HEK293 (cell line): ENCODE results near the gene CREBBP.
A peak's percentile ranks its signal among the peaks of the same experiment; 100 is the strongest.

Experiments used
- CTCF ChIA-PET: fragments of 350-600 bp; formaldehyde crosslinking; extraction: SDS; loops from one replicate; lab custom pipeline; 2021; ENCODE audit warnings: antibody characterized with exemption; lab: Yijun Ruan, JAX
- POLR2A ChIA-PET: fragments of 300-600 bp; formaldehyde crosslinking; extraction: SDS; loops from one replicate; lab custom pipeline; 2020; ENCODE audit warnings: antibody characterized with exemption, inconsistent platforms; lab: Yijun Ruan, JAX
- H3K27ac ChIP-seq: fragments of 200-500 bp; sonication (Bioruptor generic); 2 replicates; pipeline ENCODE4 v1.5.1; 2014; ENCODE audit warnings: low read depth, low read length, control low read depth, inconsistent platforms; ENCODE audit errors: extremely low read depth
- H3K36me3 ChIP-seq, 2 experiments: fragments of 200-500 bp in 1 of 2; sonication (Bioruptor generic) in 1 of 2; 1 replicate in 1 of 2; 2 replicates in 1 of 2; pipeline ENCODE4 v1.5.1; 2014 to 2017; ENCODE audit warnings: inconsistent platforms in 2 of 2, low read length in 2 of 2; ENCODE audit not compliant: control insufficient read depth in 2 of 2, insufficient read depth in 1 of 2
- H3K4me1 ChIP-seq: fragments of 200-500 bp; sonication (Bioruptor generic); 2 replicates; pipeline ENCODE4 v1.5.1; 2014; ENCODE audit warnings: mild to moderate bottlenecking, low read length, inconsistent platforms; ENCODE audit not compliant: control insufficient read depth, insufficient read depth
- H3K4me3 ChIP-seq: 2 replicates; pipeline ENCODE4 v1.5.1; 2011; ENCODE audit warnings: low read depth, mild to moderate bottlenecking, control low read depth, low read length, moderate library complexity
- H3K9me3 ChIP-seq: fragments of 200-500 bp; sonication (Bioruptor generic); 2 replicates; pipeline ENCODE4 v1.5.1; 2014; ENCODE audit warnings: low read depth, low read length, inconsistent platforms; ENCODE audit not compliant: control insufficient read depth, insufficient read depth
- ATF2 ChIP-seq: fragments of 450-650 bp; formaldehyde crosslinking; IDR thresholded peaks from 2 replicates; pipeline ENCODE4 v1.5.1; 2016; ENCODE audit warnings: missing biosample characterization, missing genetic modification characterization, low read depth
- CTCF ChIP-seq: fragments of 450-650 bp; formaldehyde crosslinking; IDR thresholded peaks from 2 replicates; pipeline ENCODE4 v1.5.1; 2016; ENCODE audit warnings: missing biosample characterization, missing genetic modification characterization
- FEZF1 ChIP-seq: fragments of 450-650 bp; formaldehyde crosslinking; IDR thresholded peaks from 2 replicates; pipeline ENCODE4 v1.5.1; 2016; ENCODE audit warnings: missing biosample characterization, missing genetic modification characterization
- GLI2 ChIP-seq: fragments of 450-650 bp; formaldehyde crosslinking; IDR thresholded peaks from 2 replicates; pipeline ENCODE4; 2017; ENCODE audit warnings: missing biosample characterization, missing genetic modification characterization, low read depth, borderline replicate concordance
- HOXC10 ChIP-seq: sonication (generic); formaldehyde crosslinking; IDR thresholded peaks from 2 replicates; pipeline ENCODE4 v1.8.1; 2023; ENCODE audit warnings: mild to moderate bottlenecking, missing genetic modification reagents
- IKZF3 ChIP-seq: fragments of 450-650 bp; IDR thresholded peaks from 2 replicates; pipeline ENCODE4 v1.5.0; 2018; ENCODE audit warnings: missing biosample characterization, mild to moderate bottlenecking, missing genetic modification characterization, moderate library complexity
- KLF10 ChIP-seq: fragments of 450-650 bp; IDR thresholded peaks from 2 replicates; pipeline ENCODE4 v1.5.1; 2018; ENCODE audit warnings: missing biosample characterization, mild to moderate bottlenecking, missing genetic modification characterization
- OSR2 ChIP-seq: fragments of 450-650 bp; formaldehyde crosslinking; IDR thresholded peaks from 2 replicates; pipeline ENCODE4 v1.5.1; 2016; ENCODE audit warnings: missing biosample characterization, missing genetic modification characterization
- RBAK ChIP-seq: fragments of 450-650 bp; formaldehyde crosslinking; IDR thresholded peaks from 2 replicates; pipeline ENCODE4 v1.5.1; 2016; ENCODE audit warnings: missing biosample characterization, missing genetic modification characterization
- ZBTB17 ChIP-seq: fragments of 450-650 bp; formaldehyde crosslinking; IDR thresholded peaks from 2 replicates; pipeline ENCODE4 v1.5.1; 2016; ENCODE audit warnings: missing biosample characterization, missing genetic modification characterization
- ZBTB20 ChIP-seq: fragments of 450-650 bp; formaldehyde crosslinking; IDR thresholded peaks from 2 replicates; pipeline ENCODE4 v1.5.1; 2016; ENCODE audit warnings: missing biosample characterization, missing genetic modification characterization
- ZBTB6 ChIP-seq: fragments of 450-650 bp; formaldehyde crosslinking; IDR thresholded peaks from 2 replicates; pipeline ENCODE4 v1.5.1; 2017; ENCODE audit warnings: missing biosample characterization, missing genetic modification characterization
- ZFHX2 ChIP-seq: fragments of 450-650 bp; formaldehyde crosslinking; conservative IDR thresholded peaks from 2 replicates; pipeline ENCODE4 v1.5.1; 2016; ENCODE audit warnings: missing biosample characterization, missing genetic modification characterization
- ZFP69B ChIP-seq: fragments of 450-650 bp; formaldehyde crosslinking; IDR thresholded peaks from 2 replicates; pipeline ENCODE4 v1.5.1; 2016; ENCODE audit warnings: missing biosample characterization, missing genetic modification characterization
- ZNF132 ChIP-seq: fragments of 450-650 bp; formaldehyde crosslinking; IDR thresholded peaks from 2 replicates; pipeline ENCODE4 v1.5.1; 2017; ENCODE audit warnings: missing biosample characterization, missing genetic modification characterization, borderline replicate concordance
- ZNF169 ChIP-seq: fragments of 450-650 bp; formaldehyde crosslinking; IDR thresholded peaks from 2 replicates; pipeline ENCODE4 v1.5.1; 2016; ENCODE audit warnings: missing biosample characterization, missing genetic modification characterization
- ZNF175 ChIP-seq: fragments of 450-650 bp; formaldehyde crosslinking; IDR thresholded peaks from 2 replicates; pipeline ENCODE4 v1.5.1; 2016; ENCODE audit warnings: missing biosample characterization, missing genetic modification characterization
- ZNF2 ChIP-seq: fragments of 450-650 bp; formaldehyde crosslinking; IDR thresholded peaks from 2 replicates; pipeline ENCODE4 v1.5.1; 2016; ENCODE audit warnings: missing biosample characterization, missing genetic modification characterization
- ZNF223 ChIP-seq: fragments of 450-650 bp; formaldehyde crosslinking; IDR thresholded peaks from 2 replicates; pipeline ENCODE4 v1.5.1; 2016; ENCODE audit warnings: missing biosample characterization, missing genetic modification characterization
- ZNF350 ChIP-seq: fragments of 450-650 bp; formaldehyde crosslinking; IDR thresholded peaks from 2 replicates; pipeline ENCODE4 v1.5.0; 2017; ENCODE audit warnings: missing biosample characterization, mild to moderate bottlenecking, missing genetic modification characterization
- ZNF366 ChIP-seq: fragments of 450-650 bp; formaldehyde crosslinking; conservative IDR thresholded peaks from 2 replicates; pipeline ENCODE4 v1.5.1; 2016; ENCODE audit warnings: missing biosample characterization, missing genetic modification characterization
- ZNF596 ChIP-seq: fragments of 450-650 bp; IDR thresholded peaks from 2 replicates; pipeline ENCODE4 v1.5.0; 2018; ENCODE audit warnings: missing biosample characterization, mild to moderate bottlenecking, missing genetic modification characterization, moderate library complexity
- ZNF610 ChIP-seq: fragments of 450-650 bp; formaldehyde crosslinking; IDR thresholded peaks from 2 replicates; pipeline ENCODE4 v1.5.1; 2016; ENCODE audit warnings: missing biosample characterization, missing genetic modification characterization, borderline replicate concordance
- ZNF660 ChIP-seq: fragments of 450-650 bp; IDR thresholded peaks from 2 replicates; pipeline ENCODE4 v1.5.1; 2018; ENCODE audit warnings: missing biosample characterization, mild to moderate bottlenecking, missing genetic modification characterization
- ZNF677 ChIP-seq: fragments of 450-650 bp; IDR thresholded peaks from 2 replicates; pipeline ENCODE4 v1.5.0; 2018; ENCODE audit warnings: missing biosample characterization, mild to moderate bottlenecking, missing genetic modification characterization, moderate library complexity
- ZNF768 ChIP-seq: fragments of 450-650 bp; formaldehyde crosslinking; IDR thresholded peaks from 2 replicates; pipeline ENCODE4 v1.5.1; 2018; ENCODE audit warnings: missing biosample characterization, mild to moderate bottlenecking, missing genetic modification characterization
- ZSCAN16 ChIP-seq: fragments of 450-650 bp; formaldehyde crosslinking; IDR thresholded peaks from 2 replicates; pipeline ENCODE4 v1.5.1; 2016; ENCODE audit warnings: missing biosample characterization, missing genetic modification characterization
- TF ChIP-seq, protein P1 (sequence below): fragments of 450-650 bp; formaldehyde crosslinking; IDR thresholded peaks from 2 replicates; pipeline ENCODE4 v1.5.1; 2016; ENCODE audit warnings: missing biosample characterization, missing genetic modification characterization
- TF ChIP-seq, protein P2 (sequence below): fragments of 450-650 bp; formaldehyde crosslinking; IDR thresholded peaks from 2 replicates; pipeline ENCODE4 v1.5.1; 2016; ENCODE audit warnings: missing biosample characterization, missing genetic modification characterization

CREBBP gene

GRCh38 chr16:3841729-3842508 lies 38.6 kb downstream of the CREBBP start:
- peaks cover 47% of the 10 kb centered on the region for H3K4me1 ChIP-seq
- TF ChIP-seq ZNF660 (tag by site-specific recombination), result no peak
- TF ChIP-seq CTCF (tag by site-specific recombination), result no peak
- no peak for TF ChIP-seq ZBTB6
- TF ChIP-seq ZNF169 (tag by site-specific recombination), result no peak
- TF ChIP-seq FEZF1 (tag by site-specific recombination), result no peak
- TF ChIP-seq RBAK (tag by site-specific recombination), result no peak
- no peak for TF ChIP-seq ZBTB20 (tag by site-specific recombination)
- TF ChIP-seq ZNF610, result no peak
- TF ChIP-seq ZSCAN16 (tag by site-specific recombination), result no peak
- TF ChIP-seq GLI2 (tag by site-specific recombination), result no peak
- no peak for TF ChIP-seq ZNF366 (tag by site-specific recombination)
- no peak for TF ChIP-seq ZFHX2
- no peak for TF ChIP-seq ZNF350

GRCh38 chr16:3839402-3840184 lies 40.9 kb downstream of the CREBBP start:
- peaks cover 36% of the 10 kb centered on the region for H3K4me1 ChIP-seq
- ChIA-PET POLR2A (no interaction called here), CTCF (no interaction called here)
- H3K27ac ChIP-seq, result no peak overlapping the region
- no peak overlapping the region for H3K4me3 ChIP-seq
- H3K36me3 ChIP-seq, result no peaks in the 10 kb centered on the region
- H3K9me3 ChIP-seq, result no peaks in the 10 kb centered on the region
- TF ChIP-seq ZNF768, result no peak
- TF ChIP-seq ZNF223 (tag by site-specific recombination), result no peak
- TF ChIP-seq ZFP69B (tag by site-specific recombination), result no peak
- TF ChIP-seq HOXC10 (CRISPR knock-in tag), result no peak
- TF ChIP-seq ZNF596 (tag by site-specific recombination), result no peak
- TF ChIP-seq, protein P1, sequence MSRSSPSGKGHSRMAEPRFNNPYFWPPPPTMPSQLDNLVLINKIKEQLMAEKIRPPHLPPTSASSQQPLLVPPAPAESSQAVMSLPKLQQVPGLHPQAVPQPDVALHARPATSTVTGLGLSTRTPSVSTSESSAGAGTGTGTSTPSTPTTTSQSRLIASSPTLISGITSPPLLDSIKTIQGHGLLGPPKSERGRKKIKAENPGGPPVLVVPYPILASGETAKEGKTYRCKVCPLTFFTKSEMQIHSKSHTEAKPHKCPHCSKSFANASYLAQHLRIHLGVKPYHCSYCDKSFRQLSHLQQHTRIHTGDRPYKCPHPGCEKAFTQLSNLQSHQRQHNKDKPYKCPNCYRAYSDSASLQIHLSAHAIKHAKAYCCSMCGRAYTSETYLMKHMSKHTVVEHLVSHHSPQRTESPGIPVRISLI, result peak; percentile 69
- TF ChIP-seq ZNF132 (tag by site-specific recombination), result no peak
- TF ChIP-seq, protein P2, sequence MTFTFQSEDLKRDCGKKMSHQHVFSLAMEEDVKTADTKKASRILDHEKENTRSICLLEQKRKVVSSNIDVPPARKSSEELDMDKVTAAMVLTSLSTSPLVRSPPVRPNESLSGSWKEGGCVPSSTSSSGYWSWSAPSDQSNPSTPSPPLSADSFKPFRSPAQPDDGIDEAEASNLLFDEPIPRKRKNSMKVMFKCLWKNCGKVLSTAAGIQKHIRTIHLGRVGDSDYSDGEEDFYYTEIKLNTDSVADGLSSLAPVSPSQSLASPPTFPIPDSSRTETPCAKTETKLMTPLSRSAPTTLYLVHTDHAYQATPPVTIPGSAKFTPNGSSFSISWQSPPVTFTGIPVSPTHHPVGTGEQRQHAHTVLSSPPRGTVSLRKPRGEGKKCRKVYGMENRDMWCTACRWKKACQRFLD (tag by site-specific recombination), result no peak
- peak; percentile 68; the same call in 1 of the 2 replicates for TF ChIP-seq OSR2 (tag by site-specific recombination)
- no peak for TF ChIP-seq ATF2 (tag by site-specific recombination)
- TF ChIP-seq ZNF677 (tag by site-specific recombination), result no peak
- TF ChIP-seq IKZF3 (tag by site-specific recombination), result 0 out of 2 replicates have a peak, but pooled peaks have one; percentile 40
- TF ChIP-seq ZNF175 (tag by site-specific recombination), result no peak
- peak; percentile 76 for TF ChIP-seq ZNF366 (tag by site-specific recombination)
- no peak for TF ChIP-seq ZNF610
- TF ChIP-seq ZBTB17 (tag by site-specific recombination), result 0 out of 2 replicates have a peak, but pooled peaks have one; percentile 19
- TF ChIP-seq ZNF2 (tag by site-specific recombination), result no peak
- no peak for TF ChIP-seq KLF10

More at GRCh38 chr16:3841729-3842508, 38.6 kb downstream of the CREBBP start:
- no peak overlapping the region for H3K4me3 ChIP-seq
- ChIA-PET POLR2A (no interaction called here), CTCF (interaction anchor here (0.7 kb wide), 1 partner anchor 18 kb away, joined by 3 read pairs; no protein-coding TSS in a partner anchor)
- no peaks in the 10 kb centered on the region for H3K36me3 ChIP-seq
- no peak overlapping the region for H3K27ac ChIP-seq
- no peaks in the 10 kb centered on the region for H3K9me3 ChIP-seq
